GM21717 (cell line): ENCODE results near the gene CEP57.
"Not testable (repeated sequence)": the region's sequence is repeated elsewhere in the genome, so short reads cannot be mapped to it uniquely, and the experiment has no call there.

Experiments
- ATAC-seq: cut with Tn5 transposase; IDR thresholded peaks from one replicate; pipeline ENCODE4 v1.9.1; 2021; ENCODE audit warnings: mild to moderate bottlenecking, moderate library complexity; ENCODE audit not compliant: unreplicated experiment

CEP57 gene

DNA sequence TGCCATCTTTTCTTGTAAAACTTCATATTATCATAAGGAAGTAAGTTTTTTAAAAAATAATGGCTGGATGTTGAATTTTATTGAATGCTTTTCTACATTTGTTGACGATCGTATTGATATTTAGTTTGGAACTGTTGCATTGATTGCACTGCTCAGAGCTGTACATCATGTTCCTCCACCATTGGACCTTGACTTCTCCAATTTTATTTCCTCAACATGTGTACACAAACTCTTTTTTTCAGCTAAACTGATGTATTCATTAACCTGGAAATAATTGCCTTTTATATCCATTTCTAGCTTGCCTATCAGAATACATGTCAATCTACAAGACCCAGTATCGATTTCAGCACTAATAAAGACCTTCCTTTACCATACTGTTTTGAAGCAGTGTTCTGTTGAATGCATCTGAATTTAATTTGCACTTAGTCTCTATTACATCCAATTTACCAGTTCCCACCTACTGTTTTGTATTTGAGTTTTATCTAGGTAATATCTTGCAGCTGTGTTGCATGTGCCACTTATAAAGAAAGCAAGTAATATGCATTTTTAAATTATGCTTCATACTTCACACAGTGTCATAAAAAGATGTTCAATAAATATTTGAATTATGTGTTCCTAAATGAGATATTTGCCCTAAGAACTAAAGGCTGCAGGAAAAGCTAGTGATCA is 5.5 kb downstream of the CEP57 start:
- ATAC-seq, result no peak

GRCh38 chr11:95796501-95796900 is 6.2 kb downstream of the CEP57 start:
- no peak for ATAC-seq

GRCh38 chr11:95799546-95799945 is 9.2 kb downstream of the CEP57 start:
- ATAC-seq, result no peak

GRCh38 chr11:95800438-95800837 is 10.1 kb downstream of the CEP57 start:
- no peak for ATAC-seq

DNA sequence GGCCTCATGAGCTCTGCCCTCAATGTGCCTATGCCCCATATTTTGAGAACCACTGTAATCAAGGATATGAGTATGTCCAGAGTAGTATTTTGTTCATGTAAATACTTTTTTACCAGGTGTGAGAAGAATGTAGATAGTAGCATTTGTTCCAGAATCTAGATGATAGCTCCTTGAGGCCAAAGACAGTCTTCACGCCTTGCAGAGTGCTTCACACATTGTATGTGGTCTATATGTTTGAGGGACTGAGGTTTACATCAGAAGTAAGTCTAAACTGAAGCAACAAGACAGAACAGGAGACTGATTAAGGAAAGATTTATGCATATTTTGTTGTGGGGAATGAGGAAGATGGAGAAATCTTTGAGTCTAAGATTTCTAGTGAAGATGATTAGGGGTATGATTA is 12.5 kb downstream of the CEP57 start:
- no peak for ATAC-seq

- ATAC-seq, result no peak
These were observed 13.7 kb downstream of the CEP57 start for GRCh38 chr11:95803973-95804372.

DNA sequence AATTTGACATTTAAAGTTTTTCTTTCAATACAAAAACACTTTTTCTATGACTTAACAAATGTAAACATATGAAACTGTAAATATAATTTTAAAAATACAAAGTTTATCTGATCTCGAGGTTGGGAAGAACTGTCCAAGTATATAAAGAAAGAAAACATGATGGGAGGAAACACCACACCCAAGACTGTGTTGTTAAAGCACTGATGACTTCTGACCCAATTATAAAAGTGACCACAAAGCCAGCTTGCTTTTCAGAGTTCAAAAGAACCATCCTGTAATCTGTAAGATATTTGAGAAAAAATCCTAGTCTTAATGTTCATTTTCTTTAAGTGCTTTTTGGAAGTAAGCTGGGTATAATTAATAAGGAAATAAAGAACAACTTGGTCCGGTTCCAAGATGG is 15.6 kb downstream of the CEP57 start:
- ATAC-seq, result no peak

DNA sequence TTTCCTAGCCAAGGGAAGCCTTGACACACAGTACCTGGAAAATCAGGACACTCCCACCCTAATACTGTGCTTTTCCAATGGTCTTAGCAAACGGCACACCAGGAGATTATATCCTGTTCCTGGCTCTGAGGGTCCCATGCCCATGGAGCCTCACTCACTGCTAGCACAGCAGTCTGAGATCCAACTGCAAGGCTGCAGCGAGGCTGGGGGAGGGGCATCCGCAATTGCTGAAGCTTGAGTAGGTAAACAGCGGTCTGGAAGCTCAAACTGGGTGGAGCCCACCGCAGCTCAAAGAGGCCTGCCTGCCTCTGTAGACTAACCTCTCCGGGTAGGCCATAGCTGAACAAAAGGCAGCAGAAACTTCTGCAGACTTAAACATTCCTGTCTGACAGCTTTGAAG is 16.2 kb downstream of the CEP57 start:
- ATAC-seq, result not testable (repeated sequence)

- ATAC-seq, result not testable (repeated sequence)
These were observed 20.8 kb downstream of the CEP57 start for GRCh38 chr11:95811052-95811451.

GRCh38 chr11:95816037-95816436 is 25.7 kb downstream of the CEP57 start:
- ATAC-seq, result no peak

DNA sequence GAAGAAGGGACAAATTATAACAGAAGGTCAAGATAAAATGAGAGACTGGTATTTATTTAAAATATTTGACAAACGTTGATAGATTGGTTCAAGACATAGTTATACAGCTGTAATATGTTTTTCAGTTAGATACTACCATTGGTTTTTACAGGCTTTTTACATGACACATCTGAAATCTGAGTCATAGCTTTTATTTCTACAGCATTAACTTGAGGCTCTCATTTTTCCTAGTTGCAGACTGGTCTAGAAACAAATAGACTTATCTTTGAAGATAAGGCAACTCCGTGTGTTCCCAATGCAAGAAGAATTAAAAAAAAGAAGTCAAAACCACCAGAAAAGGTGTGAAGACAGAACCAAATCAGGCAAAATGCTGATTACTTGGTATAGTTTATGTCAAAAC is 31.3 kb downstream of the CEP57 start:
- ATAC-seq, result no peak

GRCh38 chr11:95827696-95828095 is 37.4 kb downstream of the CEP57 start:
- no peak for ATAC-seq

GRCh38 chr11:95829580-95830259 is 39.4 kb downstream of the CEP57 start:
- ATAC-seq, result no peak

GRCh38 chr11:95831198-95831883 is 41.0 kb downstream of the CEP57 start:
- ATAC-seq, result no peak

DNA sequence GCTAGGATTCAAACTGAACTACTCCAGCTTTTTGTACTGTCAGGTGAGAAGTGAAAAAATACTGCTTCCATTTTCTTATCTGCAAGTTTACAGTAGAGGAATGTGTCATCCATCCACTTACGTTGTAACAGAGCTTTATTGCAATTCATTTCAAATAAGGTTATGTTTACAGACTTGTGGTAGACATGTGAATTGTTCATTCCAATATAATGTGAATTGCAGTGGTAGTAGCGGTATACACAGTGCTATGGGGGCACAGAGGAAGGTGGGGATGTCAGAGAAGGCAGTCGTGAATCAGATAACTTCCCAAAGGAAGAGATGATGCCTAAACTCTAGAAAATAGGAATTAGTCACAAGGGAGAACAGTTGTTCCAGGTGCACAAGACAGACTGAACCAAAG is 42.5 kb downstream of the CEP57 start:
- no peak for ATAC-seq

DNA sequence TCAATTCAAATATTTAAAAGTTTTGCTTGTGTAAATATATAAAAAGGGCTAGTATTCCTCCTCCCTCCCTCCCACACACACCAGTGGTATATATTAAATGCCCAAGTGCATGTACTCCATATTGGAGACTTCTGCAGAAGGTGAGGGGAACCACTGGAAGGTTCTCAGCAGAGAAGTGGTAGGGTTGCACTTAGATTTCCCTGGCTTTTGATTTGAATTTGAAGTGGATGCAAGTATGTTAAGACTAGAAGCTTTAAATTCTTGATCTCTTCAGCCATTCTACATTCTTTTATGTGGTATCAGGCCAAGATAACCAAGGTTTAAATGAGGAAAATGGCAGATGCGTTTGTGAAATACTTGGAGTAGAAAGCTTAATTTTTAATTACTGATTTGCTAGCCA is 43.1 kb downstream of the CEP57 start:
- ATAC-seq, result no peak

GRCh38 chr11:95835351-95835750 is 45.1 kb downstream of the CEP57 start:
- ATAC-seq, result no peak

- ATAC-seq, result peak; percentile 95
These were observed 45.6 kb downstream of the CEP57 start for GRCh38 chr11:95835768-95836488.

DNA sequence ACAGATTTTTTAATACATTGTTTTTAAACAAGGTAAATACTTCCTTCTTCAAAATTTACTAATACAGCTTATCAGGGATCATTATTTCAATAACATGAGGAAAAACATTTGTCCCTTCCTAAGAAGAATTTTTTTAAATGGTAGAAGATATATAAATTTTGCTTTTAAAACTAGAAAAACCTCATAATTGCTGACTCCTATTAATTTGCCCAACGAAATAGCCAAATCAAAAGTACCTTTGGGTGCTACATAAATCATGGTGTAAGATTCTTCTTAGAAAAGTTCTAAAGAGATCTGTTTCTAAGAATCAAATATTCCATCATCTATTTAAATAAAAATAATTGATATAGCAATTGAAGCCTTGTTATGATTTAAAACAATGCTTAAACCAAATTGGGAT is 54.9 kb downstream of the CEP57 start:
- no peak for ATAC-seq

- ATAC-seq, result peak; percentile 58
These were observed 59.0 kb downstream of the CEP57 start for GRCh38 chr11:95849087-95849825.

- no peak for ATAC-seq
These were observed 59.8 kb downstream of the CEP57 start for GRCh38 chr11:95850137-95850536.
